Measurements from ENCODE around the gene ESYT2.

ESYT2 gene

DNA sequence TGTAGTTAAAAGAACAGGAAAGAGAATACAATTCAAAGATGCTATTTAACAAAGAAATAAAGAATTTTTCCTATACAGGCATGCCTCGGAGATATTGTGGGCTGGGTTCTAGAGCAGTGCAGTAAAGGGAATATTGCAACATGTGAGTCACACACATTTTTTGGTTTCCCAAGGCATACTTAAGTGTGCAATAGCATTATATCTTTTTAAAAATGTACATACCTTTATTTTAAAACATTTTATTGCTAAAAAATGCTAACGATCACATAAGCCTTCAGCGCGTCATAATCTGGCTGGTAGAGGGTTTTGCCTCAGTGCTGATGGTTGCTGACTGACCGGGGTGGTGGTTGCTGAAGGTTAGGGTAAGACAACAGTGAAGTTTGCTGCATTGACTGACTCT lies 54.4 kb downstream of the ESYT2 start:
- Histone ChIP-seq H3K9me3 (ENCODE audit: control insufficient read depth in 2 of 2, low read length in 2 of 2) (no peaks in the 10 kb centered on the region), H3K4me3 (ENCODE audit: low read length in 2 of 2) (no peak overlapping the region), H3K9ac (ENCODE audit: low read depth in 1 of 2, low read length in 2 of 2) (no peak overlapping the region), H3K4me1 (ENCODE audit: control insufficient read depth in 2 of 2, insufficient read depth in 2 of 2, low read length in 2 of 2) (peaks cover 31 to 33% of the 10 kb centered on the region in 2 donors), H3K27ac (ENCODE audit: low read depth in 2 of 2, low read length in 2 of 2) (no peak overlapping the region), H3K36me3 (ENCODE audit: control insufficient read depth in 2 of 2, insufficient read depth in 2 of 2, low read length in 2 of 2) (peaks cover 6% of the 10 kb centered on the region in 2 donors), H3K27me3 (ENCODE audit: control insufficient read depth in 2 of 2, insufficient read depth in 2 of 2, low read length in 2 of 2) (no peaks in the 10 kb centered on the region)

DNA sequence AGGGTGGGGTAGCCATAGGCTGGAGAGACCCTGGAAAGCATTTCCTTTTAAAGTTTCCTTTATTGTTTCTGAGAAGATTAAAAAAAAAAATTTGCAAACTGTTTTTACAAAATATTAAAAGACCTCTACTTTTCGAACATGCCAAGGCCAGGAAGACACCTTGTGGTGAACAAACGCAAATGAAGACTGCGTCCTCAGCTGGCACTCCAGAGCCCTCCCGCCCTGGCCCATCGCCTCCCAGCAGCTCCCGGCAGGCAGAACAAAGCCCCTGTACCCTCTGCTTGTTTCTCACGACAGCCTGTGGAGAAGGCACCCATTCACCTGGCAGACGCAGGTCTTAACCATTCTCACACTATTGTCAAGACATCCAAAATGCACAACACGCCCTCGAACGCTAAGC lies 56.4 kb downstream of the ESYT2 start:
- Histone ChIP-seq H3K27ac (ENCODE audit: low read depth in 2 of 2, low read length in 2 of 2) (no peak overlapping the region), H3K36me3 (ENCODE audit: control insufficient read depth in 2 of 2, insufficient read depth in 2 of 2, low read length in 2 of 2) (peaks cover 6 to 9% of the 10 kb centered on the region in 2 donors)

DNA sequence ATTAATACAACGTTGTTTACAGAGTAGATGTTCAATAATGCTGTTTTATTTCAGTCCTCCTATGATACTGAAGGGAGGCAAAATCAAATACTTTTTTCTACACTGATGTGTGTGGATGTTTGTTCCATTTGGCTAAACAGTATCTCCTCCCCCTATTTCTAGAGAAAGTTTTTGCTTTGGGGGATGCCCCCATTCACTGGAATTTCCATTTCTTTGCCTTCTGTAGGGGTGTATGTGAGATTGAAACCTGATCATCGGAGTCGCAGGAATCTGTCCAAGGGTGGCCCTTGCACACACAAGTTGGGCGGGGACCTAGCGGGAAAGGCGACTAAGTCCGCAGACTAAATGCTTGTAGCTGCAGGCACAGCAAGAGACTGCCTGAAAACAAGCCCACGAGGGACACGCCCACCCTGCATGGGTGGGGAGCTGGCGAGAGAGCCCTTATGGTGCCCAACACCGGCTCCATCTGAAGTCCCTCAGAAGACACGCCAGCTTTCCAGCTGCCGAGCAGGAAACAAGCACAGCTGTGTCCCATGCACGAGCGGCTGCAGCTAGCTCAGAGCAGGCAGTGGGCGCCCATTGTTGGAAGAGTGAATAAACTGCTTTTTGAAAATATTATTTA lies 58.0 kb downstream of the ESYT2 start:
- H3K9me3 ChIP-seq (ENCODE audit: control insufficient read depth in 2 of 2, low read length in 2 of 2): no peaks in the 10 kb centered on the region
- no peak overlapping the region for H3K4me3 ChIP-seq (ENCODE audit: low read length in 2 of 2)
- no peak overlapping the region for H3K27ac ChIP-seq (ENCODE audit: low read depth in 2 of 2, low read length in 2 of 2)
- H3K36me3 ChIP-seq (ENCODE audit: control insufficient read depth in 2 of 2, insufficient read depth in 2 of 2, low read length in 2 of 2): peaks cover 14 to 20% of the 10 kb centered on the region in 2 donors
- no peak overlapping the region for H3K9ac ChIP-seq (ENCODE audit: low read depth in 1 of 2, low read length in 2 of 2)
- H3K4me1 ChIP-seq (ENCODE audit: control insufficient read depth in 2 of 2, insufficient read depth in 2 of 2, low read length in 2 of 2): peaks cover 7 to 8% of the 10 kb centered on the region in 2 donors
- no peaks in the 10 kb centered on the region for H3K27me3 ChIP-seq (ENCODE audit: control insufficient read depth in 2 of 2, insufficient read depth in 2 of 2, low read length in 2 of 2)

More for the DNA sequence above, 56.4 kb downstream of the ESYT2 start:
- Histone ChIP-seq H3K4me3 (ENCODE audit: low read length in 2 of 2) (no peak overlapping the region), H3K27me3 (ENCODE audit: control insufficient read depth in 2 of 2, insufficient read depth in 2 of 2, low read length in 2 of 2) (no peaks in the 10 kb centered on the region), H3K9ac (ENCODE audit: low read depth in 1 of 2, low read length in 2 of 2) (no peak overlapping the region), H3K9me3 (ENCODE audit: control insufficient read depth in 2 of 2, low read length in 2 of 2) (no peaks in the 10 kb centered on the region), H3K4me1 (ENCODE audit: control insufficient read depth in 2 of 2, insufficient read depth in 2 of 2, low read length in 2 of 2) (peaks cover 14 to 17% of the 10 kb centered on the region in 2 donors)

DNA sequence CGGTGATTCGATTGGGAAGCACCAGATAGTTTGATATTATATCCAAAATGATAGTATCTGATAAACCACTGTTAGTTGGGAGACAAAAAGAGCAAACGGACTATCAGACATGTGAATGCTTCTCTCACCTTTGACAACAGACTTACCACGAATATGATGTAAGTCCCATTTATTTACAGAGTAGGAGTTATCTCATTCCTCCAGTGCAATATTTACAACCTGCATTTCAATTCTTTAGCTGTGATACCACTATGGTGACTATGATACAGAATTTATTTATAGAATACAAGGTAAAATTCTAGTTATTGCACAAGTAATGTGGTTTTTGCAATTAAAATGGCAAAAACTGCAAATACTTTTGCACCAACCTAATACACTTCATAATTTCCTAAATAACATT lies 61.6 kb downstream of the ESYT2 start:
- Histone ChIP-seq H3K36me3 (ENCODE audit: control insufficient read depth in 2 of 2, insufficient read depth in 2 of 2, low read length in 2 of 2) (peaks cover 20% of the 10 kb centered on the region in 2 donors), H3K9me3 (ENCODE audit: control insufficient read depth in 2 of 2, low read length in 2 of 2) (no peaks in the 10 kb centered on the region), H3K9ac (ENCODE audit: low read depth in 1 of 2, low read length in 2 of 2) (no peak overlapping the region), H3K27ac (ENCODE audit: low read depth in 2 of 2, low read length in 2 of 2) (no peak overlapping the region), H3K4me1 (ENCODE audit: control insufficient read depth in 2 of 2, insufficient read depth in 2 of 2, low read length in 2 of 2) (peaks cover 0 to 12% of the 10 kb centered on the region in 2 donors), H3K27me3 (ENCODE audit: control insufficient read depth in 2 of 2, insufficient read depth in 2 of 2, low read length in 2 of 2) (no peaks in the 10 kb centered on the region), H3K4me3 (ENCODE audit: low read length in 2 of 2) (no peak overlapping the region)

DNA sequence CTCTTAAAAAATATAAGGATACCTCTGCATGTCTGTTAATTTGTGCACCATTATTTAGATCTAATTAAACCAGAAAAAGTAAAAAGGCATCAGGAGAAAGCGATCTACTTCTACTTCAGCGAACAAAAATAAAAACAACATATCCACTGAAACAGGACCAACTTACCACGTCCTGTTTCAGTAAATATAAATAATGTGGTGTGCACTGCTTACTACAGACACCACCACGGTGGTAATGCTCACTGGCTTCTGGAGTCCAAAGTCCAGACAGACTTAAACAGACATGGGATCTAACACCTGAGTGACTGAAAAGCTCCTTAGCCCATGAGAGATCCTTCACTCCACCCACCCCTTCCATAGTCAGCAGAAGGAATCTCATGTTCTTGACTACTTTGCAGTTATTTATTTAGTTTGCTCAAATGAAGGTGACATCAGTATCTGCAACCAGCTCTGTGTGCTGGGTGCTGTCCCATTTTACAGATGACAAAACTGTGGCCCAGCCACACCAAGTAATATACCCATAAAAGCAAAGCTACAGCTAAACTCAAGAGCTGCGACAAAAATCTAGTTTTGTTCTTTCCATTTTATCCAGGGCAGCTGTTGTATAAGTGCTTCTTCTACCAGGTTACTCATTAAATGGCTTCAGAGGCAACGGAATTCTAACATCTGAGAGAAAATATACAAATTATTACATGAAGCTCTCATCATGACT lies 62.6 kb downstream of the ESYT2 start:
- no peaks in the 10 kb centered on the region for H3K9me3 ChIP-seq (ENCODE audit: control insufficient read depth in 2 of 2, low read length in 2 of 2)
- H3K27ac ChIP-seq (ENCODE audit: low read depth in 2 of 2, low read length in 2 of 2): no peak overlapping the region
- no peaks in the 10 kb centered on the region for H3K27me3 ChIP-seq (ENCODE audit: control insufficient read depth in 2 of 2, insufficient read depth in 2 of 2, low read length in 2 of 2)
- peaks cover 0 to 12% of the 10 kb centered on the region in 2 donors for H3K4me1 ChIP-seq (ENCODE audit: control insufficient read depth in 2 of 2, insufficient read depth in 2 of 2, low read length in 2 of 2)
- H3K9ac ChIP-seq (ENCODE audit: low read depth in 1 of 2, low read length in 2 of 2): no peak overlapping the region
- peaks cover 18 to 25% of the 10 kb centered on the region in 2 donors for H3K36me3 ChIP-seq (ENCODE audit: control insufficient read depth in 2 of 2, insufficient read depth in 2 of 2, low read length in 2 of 2)
- no peak overlapping the region for H3K4me3 ChIP-seq (ENCODE audit: low read length in 2 of 2)

DNA sequence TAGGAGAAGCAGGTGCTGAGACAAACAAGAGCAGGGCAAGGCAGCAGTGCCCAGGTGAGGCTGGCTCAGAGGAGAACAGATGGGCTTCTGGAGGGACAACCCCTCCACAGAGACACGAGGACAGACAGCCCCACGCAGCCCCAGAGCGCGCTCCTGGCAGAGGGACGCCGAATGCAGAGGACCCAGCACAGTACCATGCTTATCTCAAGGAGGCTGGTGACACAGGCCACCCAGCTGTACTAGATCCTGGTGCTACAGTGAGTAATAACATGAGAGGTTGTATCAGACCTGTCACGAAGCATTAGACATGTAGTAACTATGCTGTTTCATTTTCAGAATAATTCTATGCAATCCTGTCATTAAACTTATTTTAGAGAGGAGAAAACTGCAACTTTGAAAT lies 64.3 kb downstream of the ESYT2 start:
- Histone ChIP-seq H3K9ac (ENCODE audit: low read depth in 1 of 2, low read length in 2 of 2) (no peak overlapping the region), H3K27me3 (ENCODE audit: control insufficient read depth in 2 of 2, insufficient read depth in 2 of 2, low read length in 2 of 2) (no peaks in the 10 kb centered on the region), H3K4me1 (ENCODE audit: control insufficient read depth in 2 of 2, insufficient read depth in 2 of 2, low read length in 2 of 2) (peaks cover 0 to 12% of the 10 kb centered on the region in 2 donors), H3K36me3 (ENCODE audit: control insufficient read depth in 2 of 2, insufficient read depth in 2 of 2, low read length in 2 of 2) (peaks cover 29 to 36% of the 10 kb centered on the region in 2 donors), H3K4me3 (ENCODE audit: low read length in 2 of 2) (no peak overlapping the region), H3K27ac (ENCODE audit: low read depth in 2 of 2, low read length in 2 of 2) (no peak overlapping the region), H3K9me3 (ENCODE audit: control insufficient read depth in 2 of 2, low read length in 2 of 2) (no peaks in the 10 kb centered on the region)

DNA sequence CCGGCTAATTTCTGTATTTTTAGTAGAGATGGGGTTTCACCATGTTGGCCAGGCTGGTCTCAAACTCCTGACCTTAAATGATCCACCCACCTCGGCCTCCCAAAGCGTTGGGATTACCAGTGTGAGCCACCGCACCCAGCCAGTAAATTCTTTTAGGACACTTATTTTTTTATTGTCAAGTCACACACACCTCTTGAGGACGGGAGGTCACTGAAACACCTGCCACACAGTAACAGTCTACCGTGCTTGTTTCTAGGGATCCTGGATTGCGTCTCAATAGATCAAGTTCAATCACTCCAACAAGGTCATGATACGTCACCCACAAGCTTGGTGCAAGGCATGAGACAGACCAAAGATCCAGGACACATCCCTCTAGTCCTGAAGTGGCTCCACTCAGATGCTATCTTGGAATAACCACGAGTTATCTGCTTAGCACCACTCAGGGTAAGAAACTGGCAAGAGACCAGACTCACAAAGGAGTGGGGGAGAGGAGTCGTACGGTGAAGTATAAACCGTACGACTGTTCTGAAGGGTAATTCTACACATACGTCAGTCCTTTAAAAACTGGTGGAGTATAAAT lies 65.8 kb downstream of the ESYT2 start:
- Histone ChIP-seq H3K9me3 (ENCODE audit: control insufficient read depth in 2 of 2, low read length in 2 of 2) (no peaks in the 10 kb centered on the region), H3K9ac (ENCODE audit: low read depth in 1 of 2, low read length in 2 of 2) (peak overlapping the region in 1 of 2 donors; percentile 27), H3K4me1 (ENCODE audit: control insufficient read depth in 2 of 2, insufficient read depth in 2 of 2, low read length in 2 of 2) (peaks cover 0 to 12% of the 10 kb centered on the region in 2 donors), H3K27me3 (ENCODE audit: control insufficient read depth in 2 of 2, insufficient read depth in 2 of 2, low read length in 2 of 2) (no peaks in the 10 kb centered on the region), H3K27ac (ENCODE audit: low read depth in 2 of 2, low read length in 2 of 2) (peak overlapping the region; percentile 73 to 81), H3K36me3 (ENCODE audit: control insufficient read depth in 2 of 2, insufficient read depth in 2 of 2, low read length in 2 of 2) (peaks cover 41 to 50% of the 10 kb centered on the region in 2 donors), H3K4me3 (ENCODE audit: low read length in 2 of 2) (no peak overlapping the region)

DNA sequence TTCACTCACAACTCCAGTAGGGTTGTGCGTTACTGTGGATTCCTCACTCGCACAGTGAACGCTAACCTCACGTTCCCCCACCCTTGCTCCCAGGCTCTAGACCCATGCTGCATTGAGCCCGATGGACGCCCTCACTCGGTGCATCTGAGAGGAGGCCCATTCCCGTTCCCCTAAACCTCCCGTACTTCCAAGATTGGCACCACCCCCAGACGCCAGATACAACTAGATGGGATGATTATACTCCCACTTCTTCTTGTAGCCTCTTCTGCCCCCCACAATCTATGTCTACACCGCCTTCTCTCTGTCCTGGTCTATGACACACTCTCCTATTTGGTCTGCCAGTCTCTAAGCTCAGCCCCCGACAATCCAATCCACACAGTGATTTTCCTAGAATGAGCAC lies 67.4 kb downstream of the ESYT2 start:
- H3K9ac ChIP-seq (ENCODE audit: low read depth in 1 of 2, low read length in 2 of 2): no peak overlapping the region
- H3K9me3 ChIP-seq (ENCODE audit: control insufficient read depth in 2 of 2, low read length in 2 of 2): no peaks in the 10 kb centered on the region
- H3K27me3 ChIP-seq (ENCODE audit: control insufficient read depth in 2 of 2, insufficient read depth in 2 of 2, low read length in 2 of 2): no peaks in the 10 kb centered on the region
- no peak overlapping the region for H3K4me3 ChIP-seq (ENCODE audit: low read length in 2 of 2)
- peaks cover 0 to 12% of the 10 kb centered on the region in 2 donors for H3K4me1 ChIP-seq (ENCODE audit: control insufficient read depth in 2 of 2, insufficient read depth in 2 of 2, low read length in 2 of 2)
- peaks cover 39 to 50% of the 10 kb centered on the region in 2 donors for H3K36me3 ChIP-seq (ENCODE audit: control insufficient read depth in 2 of 2, insufficient read depth in 2 of 2, low read length in 2 of 2)
- no peak overlapping the region for H3K27ac ChIP-seq (ENCODE audit: low read depth in 2 of 2, low read length in 2 of 2)

DNA sequence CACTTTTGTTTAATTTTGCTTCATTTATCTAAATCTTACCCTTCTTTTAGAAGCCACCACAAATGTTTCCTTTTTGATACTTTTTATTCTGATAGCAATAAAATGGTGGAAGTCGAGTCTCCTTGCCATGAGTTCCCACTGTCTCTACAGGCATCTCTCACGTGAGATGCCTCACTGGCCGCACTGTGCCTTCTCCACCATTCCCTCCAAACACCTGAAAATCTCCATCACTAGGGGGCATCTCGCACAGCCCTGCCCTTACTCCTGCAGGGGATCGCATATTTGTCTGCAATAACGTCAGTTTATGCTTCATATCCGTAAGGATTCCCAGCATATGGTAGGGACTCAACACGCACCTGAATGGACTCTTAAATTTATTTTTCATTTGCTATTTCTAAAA lies 68.4 kb downstream of the ESYT2 start:
- Histone ChIP-seq H3K4me1 (ENCODE audit: control insufficient read depth in 2 of 2, insufficient read depth in 2 of 2, low read length in 2 of 2) (peaks cover 0 to 12% of the 10 kb centered on the region in 2 donors), H3K4me3 (ENCODE audit: low read length in 2 of 2) (no peak overlapping the region), H3K9ac (ENCODE audit: low read depth in 1 of 2, low read length in 2 of 2) (no peak overlapping the region), H3K9me3 (ENCODE audit: control insufficient read depth in 2 of 2, low read length in 2 of 2) (no peaks in the 10 kb centered on the region), H3K36me3 (ENCODE audit: control insufficient read depth in 2 of 2, insufficient read depth in 2 of 2, low read length in 2 of 2) (peaks cover 34 to 55% of the 10 kb centered on the region in 2 donors), H3K27ac (ENCODE audit: low read depth in 2 of 2, low read length in 2 of 2) (no peak overlapping the region), H3K27me3 (ENCODE audit: control insufficient read depth in 2 of 2, insufficient read depth in 2 of 2, low read length in 2 of 2) (no peaks in the 10 kb centered on the region)

DNA sequence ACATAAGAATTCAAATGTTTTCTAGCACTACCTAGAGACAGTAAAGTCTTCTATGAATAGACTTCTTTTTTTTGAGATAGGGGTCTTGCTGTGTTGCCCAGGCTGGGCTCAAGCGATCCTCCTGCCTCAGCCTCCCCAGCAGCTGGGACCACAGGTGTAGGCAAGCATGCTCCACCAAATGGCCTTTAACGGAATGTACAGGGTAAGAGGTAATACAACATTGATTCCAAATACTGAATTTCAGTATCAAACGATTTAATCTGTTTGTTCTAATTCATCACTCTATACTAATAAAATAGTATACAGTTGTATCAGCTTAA lies 68.9 kb downstream of the ESYT2 start:
- no peak overlapping the region for H3K9ac ChIP-seq (ENCODE audit: low read depth in 1 of 2, low read length in 2 of 2)
- H3K4me3 ChIP-seq (ENCODE audit: low read length in 2 of 2): no peak overlapping the region
- H3K9me3 ChIP-seq (ENCODE audit: control insufficient read depth in 2 of 2, low read length in 2 of 2): no peaks in the 10 kb centered on the region
- H3K4me1 ChIP-seq (ENCODE audit: control insufficient read depth in 2 of 2, insufficient read depth in 2 of 2, low read length in 2 of 2): peaks cover 0 to 12% of the 10 kb centered on the region in 2 donors
- H3K36me3 ChIP-seq (ENCODE audit: control insufficient read depth in 2 of 2, insufficient read depth in 2 of 2, low read length in 2 of 2): peaks cover 34 to 57% of the 10 kb centered on the region in 2 donors
- no peaks in the 10 kb centered on the region for H3K27me3 ChIP-seq (ENCODE audit: control insufficient read depth in 2 of 2, insufficient read depth in 2 of 2, low read length in 2 of 2)
- no peak overlapping the region for H3K27ac ChIP-seq (ENCODE audit: low read depth in 2 of 2, low read length in 2 of 2)
